IPS-11a (cell line): Measurements from ENCODE around the gene MCRIP2.

Experiments
- H3K4me3 ChIP-seq: one replicate; pipeline ENCODE4 v1.5.1; 2013; ENCODE audit warnings: low read depth, low read length, control low read depth

Gene MCRIP2

GRCh38 chr16:693364-693763 lies 51.7 kb downstream of the MCRIP2 start:
- H3K4me3 ChIP-seq = no peak overlapping the region

GRCh38 chr16:693766-694165 lies 52.1 kb downstream of the MCRIP2 start:
- H3K4me3 ChIP-seq = peak overlapping the region; percentile 14

GRCh38 chr16:694187-694862 lies 52.7 kb downstream of the MCRIP2 start:
- H3K4me3 ChIP-seq = peak overlapping the region; percentile 17

GRCh38 chr16:694863-695354 lies 53.3 kb downstream of the MCRIP2 start:
- peak overlapping the region; percentile 54 for H3K4me3 ChIP-seq

- peak overlapping the region; percentile 51 for H3K4me3 ChIP-seq
Measured at GRCh38 chr16:695355-696089, 53.9 kb downstream of the MCRIP2 start.
